ENCODE results near the gene TLX2.
"Not testable (repeated sequence)": the region's sequence is repeated elsewhere in the genome, so short reads cannot be mapped to it uniquely, and the experiment has no call there.

Gene TLX2

GRCh38 chr2:74559912-74560311, 45.7 kb downstream of the TLX2 start:
- Histone ChIP-seq H3K4me2 (ENCODE audit: low read depth, low read length) (no peak overlapping the region), H3K9ac (ENCODE audit: low read length) (no peak overlapping the region)
- DNase-seq: no peak

GRCh38 chr2:74560591-74560990, 46.3 kb downstream of the TLX2 start:
- no peaks in the 10 kb centered on the region for H4K20me1 ChIP-seq (ENCODE audit: insufficient read depth, low read length)
- no peaks in the 10 kb centered on the region for H3K4me1 ChIP-seq (ENCODE audit: low read length)
- no peak overlapping the region for H3K9ac ChIP-seq (ENCODE audit: low read length)
- H3K9me3 ChIP-seq (replicated peaks; ENCODE audit: insufficient read depth, low read length): no peaks in the 10 kb centered on the region
- no peak overlapping the region for H2AFZ ChIP-seq (ENCODE audit: low read length)
- H3K27me3 ChIP-seq (replicated peaks; ENCODE audit: insufficient read depth, low read length): no peaks in the 10 kb centered on the region; the same call in 1 of the 2 replicates
- no peak overlapping the region for H3K27ac ChIP-seq (ENCODE audit: low read length)
- 0 out of 2 replicates have a peak, but pooled peaks cover 2% of the 10 kb centered on the region for H3K36me3 ChIP-seq (replicated peaks; ENCODE audit: insufficient read depth, low read length)
- no peaks in the 10 kb centered on the region for H3F3A ChIP-seq (ENCODE audit: insufficient read depth, low read length)
- H3K4me2 ChIP-seq (ENCODE audit: low read depth, low read length): no peak overlapping the region
- TF ChIP-seq CTCF (IDR thresholded peaks at IDR 0.05; ENCODE audit: low read length): no peak
- TF ChIP-seq EZH2phosphoT487 (IDR thresholded peaks at IDR 0.05; ENCODE audit: low read length): no peak
- TF ChIP-seq EZH2 (optimal IDR thresholded peaks at IDR 0.05; ENCODE audit: low read depth, low read length): no peak
- no peak overlapping the region for H3K4me3 ChIP-seq (ENCODE audit: low read length)
- no peaks in the 10 kb centered on the region for H3K9me2 ChIP-seq (replicated peaks; ENCODE audit: insufficient read depth, low read length)
- no peaks in the 10 kb centered on the region; the same call in 1 of the 2 replicates for H3K79me2 ChIP-seq (ENCODE audit: low read length)
- DNase-seq: no peak

More at GRCh38 chr2:74559912-74560311, 45.7 kb downstream of the TLX2 start:
- H3K4me1 ChIP-seq (ENCODE audit: low read length): no peaks in the 10 kb centered on the region
- TF ChIP-seq EZH2 (optimal IDR thresholded peaks at IDR 0.05; ENCODE audit: low read depth, low read length) (no peak), EZH2phosphoT487 (IDR thresholded peaks at IDR 0.05; ENCODE audit: low read length) (no peak), CTCF (IDR thresholded peaks at IDR 0.05; ENCODE audit: low read length) (no peak)
- H3K27me3 ChIP-seq (replicated peaks; ENCODE audit: insufficient read depth, low read length): no peaks in the 10 kb centered on the region; the same call in 1 of the 2 replicates
- H3K79me2 ChIP-seq (ENCODE audit: low read length): peaks cover 7% of the 10 kb centered on the region; the same call in 1 of the 2 replicates
- no peaks in the 10 kb centered on the region for H4K20me1 ChIP-seq (ENCODE audit: insufficient read depth, low read length)
- no peak overlapping the region for H3K27ac ChIP-seq (ENCODE audit: low read length)
- no peak overlapping the region for H3K4me3 ChIP-seq (ENCODE audit: low read length)
- H3K9me3 ChIP-seq (replicated peaks; ENCODE audit: insufficient read depth, low read length): no peaks in the 10 kb centered on the region
- 0 out of 2 replicates have a peak, but pooled peaks cover 2% of the 10 kb centered on the region for H3K36me3 ChIP-seq (replicated peaks; ENCODE audit: insufficient read depth, low read length)
- H3F3A ChIP-seq (ENCODE audit: insufficient read depth, low read length): no peaks in the 10 kb centered on the region
- no peaks in the 10 kb centered on the region for H3K9me2 ChIP-seq (replicated peaks; ENCODE audit: insufficient read depth, low read length)
- no peak overlapping the region for H2AFZ ChIP-seq (ENCODE audit: low read length)

- not testable (repeated sequence) for H2AFZ ChIP-seq (ENCODE audit: low read length); H4K20me1 ChIP-seq (ENCODE audit: insufficient read depth, low read length); H3K4me1 ChIP-seq (ENCODE audit: low read length)
Observed at GRCh38 chr2:74561022-74561421, 46.8 kb downstream of the TLX2 start.

GRCh38 chr2:74562126-74562775, 48.0 kb downstream of the TLX2 start:
- H3K4me1 ChIP-seq (ENCODE audit: low read length): peaks cover 7% of the 10 kb centered on the region
- H3K27ac ChIP-seq (ENCODE audit: low read length): no peak overlapping the region
- TF ChIP-seq CTCF (IDR thresholded peaks at IDR 0.05; ENCODE audit: low read length): no peak
- TF ChIP-seq EZH2 (optimal IDR thresholded peaks at IDR 0.05; ENCODE audit: low read depth, low read length): no peak
- TF ChIP-seq EZH2phosphoT487 (IDR thresholded peaks at IDR 0.05; ENCODE audit: low read length): no peak
- no peaks in the 10 kb centered on the region for H3K79me2 ChIP-seq (ENCODE audit: low read length)
- H3F3A ChIP-seq (ENCODE audit: insufficient read depth, low read length): no peaks in the 10 kb centered on the region
- H2AFZ ChIP-seq (ENCODE audit: low read length): no peak overlapping the region
- no peaks in the 10 kb centered on the region for H3K9me2 ChIP-seq (replicated peaks; ENCODE audit: insufficient read depth, low read length)
- H3K4me2 ChIP-seq (ENCODE audit: low read depth, low read length): no peak overlapping the region
- no peaks in the 10 kb centered on the region for H3K9me3 ChIP-seq (replicated peaks; ENCODE audit: insufficient read depth, low read length)
- no peaks in the 10 kb centered on the region for H4K20me1 ChIP-seq (ENCODE audit: insufficient read depth, low read length)
- no peak for DNase-seq
- H3K4me3 ChIP-seq (ENCODE audit: low read length): no peak overlapping the region
- no peaks in the 10 kb centered on the region for H3K36me3 ChIP-seq (replicated peaks; ENCODE audit: insufficient read depth, low read length)
- no peak overlapping the region for H3K9ac ChIP-seq (ENCODE audit: low read length)
- no peaks in the 10 kb centered on the region; the same call in 1 of the 2 replicates for H3K27me3 ChIP-seq (replicated peaks; ENCODE audit: insufficient read depth, low read length)

More at GRCh38 chr2:74561022-74561421, 46.8 kb downstream of the TLX2 start:
- not testable (repeated sequence) for H3K4me2 ChIP-seq (ENCODE audit: low read depth, low read length); H3K9me3 ChIP-seq (replicated peaks; ENCODE audit: insufficient read depth, low read length); H3K9ac ChIP-seq (ENCODE audit: low read length); H3K36me3 ChIP-seq (replicated peaks; ENCODE audit: insufficient read depth, low read length); H3K4me3 ChIP-seq (ENCODE audit: low read length); H3K27me3 ChIP-seq (replicated peaks; ENCODE audit: insufficient read depth, low read length); H3K9me2 ChIP-seq (replicated peaks; ENCODE audit: insufficient read depth, low read length); H3F3A ChIP-seq (ENCODE audit: insufficient read depth, low read length); H3K27ac ChIP-seq (ENCODE audit: low read length); DNase-seq; H3K79me2 ChIP-seq (ENCODE audit: low read length)
